GM10248 (cell line): Measurements from ENCODE around the gene KCTD2.
"Not testable (repeated sequence)": the region's sequence is repeated elsewhere in the genome, so short reads cannot be mapped to it uniquely, and the experiment has no call there.

Experiments
- CTCF ChIA-PET: fragments of 300-600 bp; sonication (Branson Sonifier 250); formaldehyde crosslinking; extraction: SDS; loops from one replicate; lab custom pipeline; 2021; ENCODE audit warnings: antibody characterized with exemption; lab: Yijun Ruan, JAX
- POLR2A ChIA-PET: fragments of 350-650 bp; sonication (Branson Sonifier 250); formaldehyde crosslinking; extraction: SDS; loops from one replicate; lab custom pipeline; 2020; ENCODE audit warnings: antibody characterized with exemption; lab: Yijun Ruan, JAX
- DNase-seq: peaks from one replicate; pipeline ENCODE4 v3.0.0; 2012; ENCODE audit errors: extremely low spot score
- CTCF ChIP-seq: IDR thresholded peaks from 2 replicates; pipeline ENCODE4 v1.5.1; 2012; ENCODE audit warnings: mild to moderate bottlenecking, low read depth; ENCODE audit errors: extremely low read depth, missing control alignments, control extremely low read depth

KCTD2 gene

GRCh38 chr17:75039238-75039637, 7.8 kb upstream of the KCTD2 start:
- no peak for DNase-seq
- POLR2A ChIA-PET = no interaction called here
- CTCF ChIA-PET = interaction anchor here (2.0 to 3.4 kb wide), 2 partner anchors 9 to 81 kb away, joined by 5 to 13 read pairs; partner anchors contain the start of gene KCTD2
- TF ChIP-seq CTCF = no peak

GRCh38 chr17:75041656-75042280, 5.3 kb upstream of the KCTD2 start:
- TF ChIP-seq CTCF = no peak
- DNase-seq = no peak
- ChIA-PET CTCF (interaction anchor here (1.0 to 2.0 kb wide), 4 partner anchors 13 to 72 kb away, joined by 3 to 7 read pairs (median 4); no protein-coding TSS in a partner anchor), POLR2A (no interaction called here)

- CTCF ChIA-PET = interaction anchor here (1.4 kb wide), 1 partner anchor 88 kb away, joined by 3 read pairs; the partner anchor contains the start of gene NT5C
- DNase-seq, POLR2A ChIA-PET: not testable (repeated sequence)
Measured at GRCh38 chr17:75043789-75044188, 3.2 kb upstream of the KCTD2 start.

- no peak for DNase-seq
- ChIA-PET CTCF (no interaction called here), POLR2A (interaction anchor here (0.6 kb wide), 1 partner anchor 110 kb away, joined by 3 read pairs; the partner anchor contains the start of gene JPT1)
- TF ChIP-seq CTCF = no peak
Measured at GRCh38 chr17:75044716-75045115, 2.3 kb upstream of the KCTD2 start.

- CTCF ChIA-PET, DNase-seq, POLR2A ChIA-PET: not testable (repeated sequence)
Measured at GRCh38 chr17:75045946-75046406, 1.0 kb upstream of the KCTD2 start.

- DNase-seq = no peak
- ChIA-PET CTCF (interaction anchor here (1.4 to 2.9 kb wide), 3 partner anchors 9 to 66 kb away, joined by 4 to 13 read pairs (median 12); no protein-coding TSS in a partner anchor), POLR2A (interaction anchor here (0.6 to 1.4 kb wide), 3 partner anchors 9 to 34 kb away, joined by 3 to 4 read pairs (median 3); no protein-coding TSS in a partner anchor)
- TF ChIP-seq CTCF = no peak
Measured at GRCh38 chr17:75047398-75048098, 523 bp downstream of the KCTD2 start.

- TF ChIP-seq CTCF = no peak
- CTCF ChIA-PET = interaction anchor here (0.6 to 2.9 kb wide), 10 partner anchors 9 to 153 kb away, joined by 3 to 13 read pairs (median 4); no protein-coding TSS in a partner anchor
- POLR2A ChIA-PET = interaction anchor here (1.4 kb wide), 1 partner anchor 15 kb away, joined by 3 read pairs; no protein-coding TSS in a partner anchor
- DNase-seq = no peak
Measured at GRCh38 chr17:75048249-75048878, 1.3 kb downstream of the KCTD2 start.
